Measurements from ENCODE around the gene MRPL55.

DNA sequence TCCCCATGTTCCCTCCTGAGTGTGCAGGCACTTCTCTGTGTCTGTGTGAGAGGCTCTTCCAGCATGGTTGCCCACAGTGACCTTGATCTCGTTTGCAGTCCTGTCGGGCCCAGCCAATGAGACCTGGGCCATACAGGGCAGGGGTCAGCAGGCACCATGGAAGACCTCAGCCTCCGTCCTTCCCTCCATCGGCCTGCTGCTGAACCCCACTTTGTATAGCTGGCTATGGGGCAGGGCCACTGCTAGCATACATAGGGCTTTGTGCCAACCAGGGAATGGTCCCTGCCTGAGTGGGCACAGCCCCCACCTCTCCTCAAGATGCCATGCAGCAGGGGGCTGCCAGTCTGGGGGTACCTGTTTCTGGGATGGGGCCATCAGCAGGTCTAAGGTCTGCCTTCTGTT lies 9.8 kb downstream of the MRPL55 start:
- TF ChIP-seq, protein P1, sequence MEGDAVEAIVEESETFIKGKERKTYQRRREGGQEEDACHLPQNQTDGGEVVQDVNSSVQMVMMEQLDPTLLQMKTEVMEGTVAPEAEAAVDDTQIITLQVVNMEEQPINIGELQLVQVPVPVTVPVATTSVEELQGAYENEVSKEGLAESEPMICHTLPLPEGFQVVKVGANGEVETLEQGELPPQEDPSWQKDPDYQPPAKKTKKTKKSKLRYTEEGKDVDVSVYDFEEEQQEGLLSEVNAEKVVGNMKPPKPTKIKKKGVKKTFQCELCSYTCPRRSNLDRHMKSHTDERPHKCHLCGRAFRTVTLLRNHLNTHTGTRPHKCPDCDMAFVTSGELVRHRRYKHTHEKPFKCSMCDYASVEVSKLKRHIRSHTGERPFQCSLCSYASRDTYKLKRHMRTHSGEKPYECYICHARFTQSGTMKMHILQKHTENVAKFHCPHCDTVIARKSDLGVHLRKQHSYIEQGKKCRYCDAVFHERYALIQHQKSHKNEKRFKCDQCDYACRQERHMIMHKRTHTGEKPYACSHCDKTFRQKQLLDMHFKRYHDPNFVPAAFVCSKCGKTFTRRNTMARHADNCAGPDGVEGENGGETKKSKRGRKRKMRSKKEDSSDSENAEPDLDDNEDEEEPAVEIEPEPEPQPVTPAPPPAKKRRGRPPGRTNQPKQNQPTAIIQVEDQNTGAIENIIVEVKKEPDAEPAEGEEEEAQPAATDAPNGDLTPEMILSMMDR (IDR thresholded peaks at IDR 0.05): no peak
- no peak for TF ChIP-seq POLR2A (IDR thresholded peaks at IDR 0.05)

Data from Peyer's patch (tissue), 4 donors.